AG20443 (cell line): ENCODE results near the gene HOXC13.
A peak's percentile ranks its signal among the peaks of the same experiment; 100 is the strongest.

Experiments
- DNase-seq: peaks from one replicate; pipeline ENCODE4 v3.0.0; 2012; ENCODE audit warnings: low spot score, mixed read lengths

HOXC13 gene

DNA sequence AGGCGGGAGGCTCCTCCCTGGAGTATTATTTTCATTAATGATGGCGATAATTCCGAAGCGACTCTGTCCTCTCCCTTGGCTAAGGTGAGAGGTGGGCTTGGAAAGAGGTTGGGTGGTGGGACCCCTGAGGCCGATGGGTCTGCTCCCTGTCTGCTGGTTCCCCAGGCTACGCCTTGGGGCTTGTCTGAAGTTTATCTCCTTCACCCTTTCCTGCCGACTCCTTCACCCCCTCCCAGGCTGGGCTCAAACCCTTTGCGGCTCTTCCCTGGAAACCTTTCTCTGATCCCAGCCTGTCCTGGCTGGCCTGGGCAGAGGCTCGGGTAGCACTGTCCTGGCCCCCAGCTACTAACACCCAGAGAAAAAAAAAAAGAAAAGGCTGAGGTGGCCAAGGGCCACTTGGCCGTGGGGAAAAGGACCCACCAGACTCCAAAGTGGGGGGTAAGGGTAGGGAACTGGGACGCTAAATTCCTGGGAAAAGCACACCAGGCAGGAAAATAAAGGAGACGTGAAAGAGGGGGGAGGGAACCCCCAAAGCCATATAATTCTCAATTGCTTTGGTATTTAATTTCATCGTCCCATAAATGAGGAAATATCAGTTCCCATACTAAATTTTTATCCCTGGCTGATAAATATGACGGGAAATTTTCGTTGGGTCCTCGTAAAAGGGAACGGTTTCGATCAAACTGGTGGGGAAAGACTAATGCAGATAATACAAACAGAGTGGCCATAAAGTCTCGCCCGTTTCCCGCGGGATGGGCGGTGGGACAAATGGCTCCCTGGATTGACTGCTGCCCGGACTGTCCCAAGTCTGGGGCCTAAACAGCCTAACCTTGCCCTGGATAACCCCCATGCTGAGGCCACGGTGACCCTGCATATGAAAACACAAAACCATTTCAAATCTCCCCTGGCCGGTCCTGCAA, 44.3 kb downstream of the HOXC13 start:
- DNase-seq = no peak

DNA sequence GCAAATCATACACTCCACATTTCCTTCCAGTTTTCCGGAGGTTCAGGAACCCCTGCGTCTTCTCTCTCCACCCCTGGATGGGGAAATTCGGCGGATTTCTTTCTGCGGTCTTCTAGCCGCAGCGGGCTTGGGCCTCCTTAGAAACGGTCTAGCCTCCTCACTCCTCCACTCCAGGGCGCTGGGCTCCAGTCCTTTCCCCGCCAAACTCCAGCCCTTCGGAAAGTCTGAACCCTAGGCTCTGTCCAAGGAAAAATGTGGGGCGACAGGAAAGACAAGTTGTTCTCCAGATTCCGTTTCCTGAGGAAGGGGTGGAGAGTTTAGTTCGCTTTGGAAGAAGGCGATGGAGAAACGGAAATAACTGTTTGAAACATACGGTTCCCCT, 44.9 kb downstream of the HOXC13 start:
- DNase-seq = no peak

DNA sequence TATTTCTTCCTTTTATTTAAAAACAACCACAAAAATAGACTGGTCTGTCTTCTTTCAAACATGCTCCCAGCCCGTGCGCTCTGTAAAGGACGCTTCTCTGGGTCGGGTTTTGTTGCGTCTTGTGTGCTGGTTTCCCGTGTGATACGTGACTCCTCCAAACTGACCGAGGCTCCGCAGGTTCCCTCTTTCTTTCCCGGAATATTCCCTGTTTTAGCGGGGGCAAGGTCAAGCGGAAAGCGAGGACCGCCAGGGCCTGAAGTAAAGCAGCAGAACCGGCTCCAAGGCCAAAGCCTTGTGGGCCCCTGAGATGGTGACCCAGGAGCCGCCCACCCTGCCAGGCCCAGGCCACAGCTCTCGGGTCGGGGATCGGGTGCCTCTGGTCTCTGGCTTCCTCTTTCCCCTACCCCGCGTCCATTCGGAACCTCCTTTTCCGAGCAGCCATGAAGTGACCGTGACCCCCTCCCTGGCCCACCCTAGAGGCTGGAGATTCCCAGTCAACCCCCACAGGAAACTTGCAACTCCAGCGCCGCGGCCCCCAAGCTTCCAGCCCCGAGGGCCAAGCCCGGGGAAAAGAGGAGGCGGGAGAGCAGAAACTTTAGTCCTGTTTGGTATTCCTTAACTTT, 45.4 kb downstream of the HOXC13 start:
- no peak for DNase-seq

- DNase-seq = peak; percentile 94
Observed at GRCh38 chr12:53984901-53985691, 46.5 kb downstream of the HOXC13 start, which contains the start of gene HOXC10. TSS of gene HOXC10 (plus strand) at chr12:53985146. CDS start at chr12:53985260, 114 bp downstream.

DNA sequence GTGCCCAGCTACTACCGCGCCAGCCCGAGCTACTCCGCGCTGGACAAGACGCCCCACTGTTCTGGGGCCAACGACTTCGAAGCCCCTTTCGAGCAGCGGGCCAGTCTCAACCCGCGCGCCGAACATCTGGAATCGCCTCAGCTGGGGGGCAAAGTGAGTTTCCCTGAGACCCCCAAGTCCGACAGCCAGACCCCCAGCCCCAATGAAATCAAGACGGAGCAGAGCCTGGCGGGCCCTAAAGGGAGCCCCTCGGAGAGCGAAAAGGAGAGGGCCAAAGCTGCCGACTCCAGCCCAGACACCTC, 47.0 kb downstream of the HOXC13 start:
- DNase-seq = no peak

- DNase-seq = no peak
Observed at GRCh38 chr12:53985994-53986685, 47.5 kb downstream of the HOXC13 start.

GRCh38 chr12:53986686-53987483, 48.3 kb downstream of the HOXC13 start:
- DNase-seq = no peak

GRCh38 chr12:53987787-53988230, 49.2 kb downstream of the HOXC13 start:
- DNase-seq = no peak

- DNase-seq = no peak
Observed at GRCh38 chr12:53988541-53989226, 50.1 kb downstream of the HOXC13 start.

DNA sequence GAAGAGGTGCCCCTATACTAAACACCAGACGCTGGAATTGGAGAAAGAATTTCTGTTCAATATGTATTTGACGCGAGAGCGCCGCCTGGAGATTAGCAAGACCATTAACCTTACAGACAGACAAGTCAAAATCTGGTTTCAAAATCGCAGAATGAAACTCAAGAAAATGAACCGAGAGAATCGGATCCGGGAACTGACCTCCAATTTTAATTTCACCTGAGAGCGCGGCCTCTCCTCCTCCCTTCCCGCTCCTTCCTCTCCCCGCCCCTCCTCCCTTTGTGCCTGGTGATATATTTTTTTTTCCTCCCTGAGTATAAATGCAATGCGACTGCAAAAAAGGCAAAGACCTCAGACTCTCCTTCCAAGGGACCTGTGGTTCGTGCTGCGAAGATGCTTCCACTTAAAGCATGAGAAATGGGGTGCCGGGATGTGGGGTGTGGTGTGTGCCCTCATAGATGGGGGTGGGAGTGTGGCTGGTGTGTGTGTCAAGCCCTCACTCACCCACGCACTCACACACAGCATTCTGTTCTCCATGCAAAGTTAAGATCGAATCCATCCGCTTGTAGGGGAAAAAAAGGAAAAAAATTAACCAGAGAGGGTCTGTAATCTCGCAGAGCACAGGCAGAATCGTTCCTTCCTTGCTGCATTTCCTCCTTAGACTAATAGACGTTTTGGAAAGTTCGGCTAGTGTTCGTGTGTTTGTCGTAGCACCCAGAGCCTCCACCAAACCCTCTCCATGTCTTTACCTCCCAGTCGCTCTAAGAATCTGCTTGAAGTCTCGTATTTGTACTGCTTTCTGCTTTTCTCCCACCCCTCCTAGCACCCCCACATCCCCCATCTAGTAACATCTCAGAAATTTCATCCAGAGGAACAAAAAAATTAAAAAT, 50.8 kb downstream of the HOXC13 start:
- DNase-seq = peak; percentile 46

- DNase-seq = no peak
Observed at GRCh38 chr12:53990311-53991076, 51.9 kb downstream of the HOXC13 start.

- DNase-seq = peak; percentile 69
Observed at GRCh38 chr12:53991077-53991460, 52.4 kb downstream of the HOXC13 start.

DNA sequence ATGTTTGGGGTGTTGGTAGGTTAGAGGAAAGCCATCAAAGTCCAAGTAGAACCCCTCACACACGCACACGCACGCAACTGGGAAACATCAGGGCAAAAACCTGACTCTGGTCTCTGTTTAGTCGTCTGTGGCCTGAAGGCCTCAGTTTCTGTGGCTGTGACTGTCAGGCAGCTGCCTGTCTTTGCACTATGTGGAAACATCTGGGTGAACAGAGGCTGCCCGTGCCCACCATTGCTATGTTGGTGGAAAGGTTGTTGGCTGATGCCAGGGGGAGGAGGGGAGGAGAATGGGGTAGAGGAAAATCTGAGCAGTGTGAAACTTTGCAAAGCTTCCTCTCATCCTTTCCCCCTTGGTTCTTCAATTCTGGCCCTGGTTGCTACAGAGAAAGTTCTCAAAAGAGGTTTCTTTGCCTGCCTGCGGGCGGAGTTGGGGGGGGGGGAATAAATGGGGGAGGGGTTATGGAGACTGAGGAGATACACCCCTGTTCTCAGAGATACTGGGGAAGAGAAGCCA, 53.8 kb downstream of the HOXC13 start:
- DNase-seq = no peak

- DNase-seq = no peak
Observed at GRCh38 chr12:53993162-53994008, 54.8 kb downstream of the HOXC13 start.

DNA sequence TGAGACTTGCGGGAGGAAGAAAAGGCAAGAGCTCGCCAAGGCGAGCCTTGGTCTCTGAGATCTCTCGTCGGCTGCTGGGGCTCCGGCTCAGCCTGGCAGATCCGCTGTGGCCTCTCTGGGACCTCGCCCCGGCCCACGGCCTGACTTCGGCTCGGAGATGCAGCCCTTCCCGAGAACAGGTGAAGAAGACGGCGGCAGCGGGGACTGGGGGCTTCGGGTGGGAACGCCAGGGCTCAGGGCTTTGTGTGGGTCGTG, 55.3 kb downstream of the HOXC13 start:
- no peak for DNase-seq

DNA sequence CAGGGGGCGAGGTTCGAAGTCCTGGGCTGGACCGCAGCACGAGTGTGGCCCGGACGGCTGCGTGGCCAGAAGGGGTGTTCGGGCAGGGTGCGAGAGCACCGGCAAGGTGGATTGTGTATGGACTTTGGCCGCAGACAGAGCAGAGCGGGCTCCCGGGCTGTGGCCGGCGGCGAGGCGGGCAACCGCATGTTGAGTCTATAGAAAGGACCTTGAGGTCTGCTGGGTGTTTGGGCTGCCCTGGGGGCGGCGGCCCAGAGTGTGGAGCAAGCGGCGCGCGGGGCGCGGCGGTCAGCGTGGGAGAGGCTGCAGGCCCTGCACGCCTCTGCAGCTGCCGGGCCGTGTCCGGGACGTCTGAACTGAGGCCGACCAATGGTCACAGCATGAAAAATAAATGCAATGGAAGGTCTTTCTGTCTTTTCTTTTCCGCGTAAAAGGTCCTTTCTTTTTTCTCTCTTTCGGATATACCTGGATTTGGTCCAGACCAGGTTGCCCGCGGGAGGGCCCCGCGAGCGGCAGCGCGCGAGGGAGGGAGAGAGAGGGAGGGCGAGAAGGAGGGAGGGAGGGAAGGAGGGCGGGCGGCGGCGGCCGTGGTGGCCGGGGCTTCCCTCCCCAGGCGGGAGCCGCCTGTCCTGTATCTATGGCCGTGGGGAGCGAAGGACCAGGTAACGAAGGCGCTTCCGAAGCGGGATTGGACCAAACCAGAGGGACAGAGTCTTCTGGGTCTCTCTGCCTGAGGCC, 55.8 kb downstream of the HOXC13 start:
- DNase-seq = no peak

DNA sequence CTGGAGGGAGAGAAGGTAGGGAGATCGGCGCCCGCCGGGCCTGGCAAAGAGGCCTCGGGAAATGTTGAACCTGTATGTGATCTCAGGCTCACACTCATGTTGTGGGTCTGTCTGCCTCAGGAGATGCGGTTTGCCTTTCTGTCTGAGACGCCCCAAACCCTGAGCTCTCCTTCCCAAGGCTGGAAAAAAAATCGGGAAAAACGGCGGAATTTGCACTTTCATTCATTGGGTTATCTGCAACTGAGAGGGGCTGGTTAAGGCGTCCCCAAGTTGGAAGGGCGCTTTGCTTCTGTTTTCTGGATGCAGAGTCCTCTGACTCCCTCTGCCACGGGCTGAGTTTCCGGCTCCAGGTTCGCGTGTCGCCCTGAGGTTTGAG, 56.4 kb downstream of the HOXC13 start:
- no peak for DNase-seq
